ENCODE results near the gene AP1G2.

AP1G2 gene

GRCh38 chr14:23608454-23608853, 40.9 kb upstream of the AP1G2 start:
- Histone ChIP-seq H3K36me3 (no peaks in the 10 kb centered on the region), H3K4me3 (ENCODE audit: low read depth in 1 of 2, low read length in 1 of 2) (no peak overlapping the region), H3K27ac (no peak overlapping the region), H3K27me3 (no peaks in the 10 kb centered on the region), H3K9me3 (no peaks in the 10 kb centered on the region), H3K4me1 (ENCODE audit: control insufficient read depth in 1 of 2, insufficient read depth in 1 of 2, low read depth in 1 of 2, low read length in 1 of 2) (no peaks in the 10 kb centered on the region)
- TF ChIP-seq CTCF (IDR thresholded peaks at IDR 0.05): no peak

DNA sequence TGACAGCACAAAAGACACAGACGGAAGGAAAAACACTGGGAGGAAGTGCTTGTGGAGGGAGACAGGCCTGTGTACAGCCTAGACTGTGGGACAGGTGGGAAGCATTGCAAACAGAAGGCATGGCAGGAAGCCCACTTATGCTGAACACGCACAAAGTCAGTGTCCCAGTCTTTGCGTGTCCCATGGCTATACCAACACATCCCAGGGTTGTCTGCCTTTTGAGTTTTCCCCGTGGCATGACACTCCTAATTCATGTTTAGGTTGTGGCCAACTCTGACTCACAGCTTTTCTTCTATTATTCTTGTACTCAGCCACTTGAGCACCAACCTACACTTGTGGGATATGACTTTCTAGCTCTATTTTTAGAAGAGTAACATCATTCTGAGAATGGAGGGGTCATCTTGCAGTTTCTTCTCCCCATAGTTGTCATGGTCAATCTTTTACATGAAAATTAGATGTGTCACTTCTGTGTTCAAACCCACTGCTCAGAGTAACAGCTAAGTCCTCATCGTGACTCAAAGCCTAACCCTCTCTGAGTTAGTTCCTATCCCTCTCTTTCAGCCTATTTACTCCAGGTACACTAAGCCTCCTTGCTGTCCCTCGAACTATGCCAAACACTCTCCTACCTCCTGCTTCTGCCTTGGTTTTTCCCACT, 38.5 kb upstream of the AP1G2 start:
- Histone ChIP-seq H3K4me3 (ENCODE audit: low read depth in 1 of 2, low read length in 1 of 2) (no peak overlapping the region), H3K36me3 (no peaks in the 10 kb centered on the region), H3K4me1 (ENCODE audit: control insufficient read depth in 1 of 2, insufficient read depth in 1 of 2, low read depth in 1 of 2, low read length in 1 of 2) (no peaks in the 10 kb centered on the region), H3K9me3 (no peaks in the 10 kb centered on the region), H3K27me3 (no peaks in the 10 kb centered on the region), H3K27ac (no peak overlapping the region)
- no peak for TF ChIP-seq CTCF (IDR thresholded peaks at IDR 0.05)

DNA sequence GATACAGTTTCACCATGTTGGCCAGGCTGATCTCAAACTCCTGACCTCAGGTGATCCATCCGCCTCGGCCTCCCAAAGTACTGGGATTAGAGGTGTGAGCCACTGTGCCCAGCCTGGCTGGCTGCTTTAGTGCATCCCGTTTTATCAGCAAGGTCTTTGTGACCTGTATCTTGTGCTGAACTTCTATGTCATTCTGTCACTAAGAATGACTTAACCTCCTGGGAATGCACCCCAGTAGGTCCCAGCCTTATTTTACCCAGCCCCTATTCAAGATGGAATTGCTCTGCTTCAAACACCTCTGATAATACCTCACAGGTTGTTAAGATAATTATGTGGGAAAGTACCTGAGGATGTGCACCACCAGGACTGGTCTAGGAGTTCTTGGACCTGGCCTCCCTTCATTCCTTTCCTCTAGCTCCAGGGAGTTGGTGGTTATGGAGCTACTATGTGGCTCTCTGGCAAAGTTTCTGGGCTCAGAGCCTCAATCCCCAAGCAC, 37.1 kb upstream of the AP1G2 start:
- no peaks in the 10 kb centered on the region for H3K36me3 ChIP-seq
- H3K4me3 ChIP-seq (ENCODE audit: low read depth in 1 of 2, low read length in 1 of 2): no peak overlapping the region
- no peak overlapping the region for H3K27ac ChIP-seq
- TF ChIP-seq CTCF (IDR thresholded peaks at IDR 0.05): no peak
- no peaks in the 10 kb centered on the region for H3K4me1 ChIP-seq (ENCODE audit: control insufficient read depth in 1 of 2, insufficient read depth in 1 of 2, low read depth in 1 of 2, low read length in 1 of 2)
- H3K9me3 ChIP-seq: no peaks in the 10 kb centered on the region
- H3K27me3 ChIP-seq: no peaks in the 10 kb centered on the region

DNA sequence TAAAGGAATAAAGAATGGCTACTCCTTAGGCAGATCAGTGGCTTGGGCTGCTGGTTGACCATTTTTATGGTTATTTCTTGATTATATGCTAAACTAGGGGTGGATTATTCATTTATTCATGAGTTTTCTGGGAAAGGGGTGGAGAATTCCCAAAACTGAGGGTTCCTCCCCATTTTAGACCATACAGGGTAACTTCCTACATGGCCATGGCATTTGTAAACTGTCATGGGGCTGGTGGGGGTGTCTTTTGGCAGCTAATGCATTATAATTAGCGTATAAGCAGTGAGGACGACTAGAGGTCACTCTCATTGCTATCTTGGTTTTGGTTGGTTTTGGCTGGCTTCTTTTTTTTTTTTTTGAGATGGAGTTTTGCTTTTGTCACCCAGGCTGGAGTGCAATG, 36.6 kb upstream of the AP1G2 start:
- H3K27ac ChIP-seq: no peak overlapping the region
- no peak overlapping the region for H3K4me3 ChIP-seq (ENCODE audit: low read depth in 1 of 2, low read length in 1 of 2)
- TF ChIP-seq CTCF (IDR thresholded peaks at IDR 0.05): no peak
- no peaks in the 10 kb centered on the region for H3K4me1 ChIP-seq (ENCODE audit: control insufficient read depth in 1 of 2, insufficient read depth in 1 of 2, low read depth in 1 of 2, low read length in 1 of 2)
- H3K27me3 ChIP-seq: no peaks in the 10 kb centered on the region
- no peaks in the 10 kb centered on the region for H3K36me3 ChIP-seq
- H3K9me3 ChIP-seq: no peaks in the 10 kb centered on the region

DNA sequence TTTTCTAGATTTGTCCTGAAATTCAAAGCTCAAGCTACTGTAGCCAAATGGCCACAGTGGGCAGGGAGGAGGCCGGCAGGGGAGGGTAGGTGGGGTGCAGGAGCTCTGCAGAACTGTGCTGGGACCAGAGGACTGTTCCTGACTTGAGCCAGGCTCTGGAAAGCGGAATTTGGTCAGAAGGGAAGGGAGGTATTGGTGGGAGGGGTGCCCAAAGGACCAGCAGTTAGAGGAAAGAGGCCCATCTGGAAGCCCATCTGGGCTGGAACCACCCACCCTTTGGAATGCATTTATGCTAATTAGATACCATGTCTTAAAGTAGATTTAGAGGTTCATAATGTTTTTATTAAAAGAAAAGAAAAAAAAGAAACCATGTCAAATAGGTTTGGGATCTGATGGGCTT, 35.5 kb upstream of the AP1G2 start:
- Histone ChIP-seq H3K27ac (no peak overlapping the region), H3K4me1 (ENCODE audit: control insufficient read depth in 1 of 2, insufficient read depth in 1 of 2, low read depth in 1 of 2, low read length in 1 of 2) (no peaks in the 10 kb centered on the region), H3K36me3 (no peaks in the 10 kb centered on the region), H3K9me3 (no peaks in the 10 kb centered on the region), H3K27me3 (no peaks in the 10 kb centered on the region), H3K4me3 (ENCODE audit: low read depth in 1 of 2, low read length in 1 of 2) (no peak overlapping the region)
- no peak for TF ChIP-seq CTCF (IDR thresholded peaks at IDR 0.05)

Measured in neutrophil (primary cell).